Measurements from ENCODE around the gene POLDIP2. TPM values are rescaled to one million over a fixed set of nuclear protein-coding genes. Genes with fewer than 3 reads are reported as not detected.

The POLDIP2 gene
- total and polyA plus RNA-seq, 10 of the 15 experiments (the other 5 are each of a cell fraction or from before 2014, with no cell fraction given): 22.8 to 196 (median 121) TPM

DNA sequence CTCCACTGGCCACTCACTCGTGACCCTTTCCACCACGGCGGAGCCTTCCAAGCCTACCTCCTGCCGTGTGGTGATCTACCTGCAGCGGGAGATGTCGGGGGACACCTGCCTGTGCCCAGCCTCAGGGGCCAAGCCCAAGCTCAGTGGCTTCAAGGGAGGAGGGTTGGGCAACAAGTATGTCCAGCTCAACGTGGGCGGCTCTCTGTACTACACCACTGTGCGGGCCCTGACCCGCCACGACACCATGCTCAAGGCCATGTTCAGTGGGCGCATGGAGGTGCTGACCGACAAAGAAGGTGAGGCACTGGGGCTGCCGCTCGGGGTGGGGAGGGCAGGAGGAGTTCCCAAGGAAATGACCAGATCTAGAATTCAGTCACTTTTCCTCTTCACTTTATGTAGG lies 17.9 kb downstream of the POLDIP2 start:
- no peaks in the 10 kb centered on the region for H4K20me1 ChIP-seq (ENCODE audit: control insufficient read depth, insufficient read depth)
- H3K4me1 ChIP-seq (ENCODE audit: control insufficient read depth, insufficient read depth, low read length): peaks cover 3% of the 10 kb centered on the region
- no peak overlapping the region for H3K9ac ChIP-seq (ENCODE audit: control insufficient read depth, insufficient read depth, low read length)
- no peak overlapping the region for H3K4me3 ChIP-seq
- WGBS (ENCODE audit: insufficient coverage, insufficient replicate concordance, low lambda C conversion rate, missing lambda C conversion rate): 79% methylated on average over 14 of the region's 15 CpGs
- H3K27ac ChIP-seq (ENCODE audit: control insufficient read depth, insufficient read depth): no peak overlapping the region
- CTCF ChIA-PET: interaction anchor here (2.3 kb wide), 1 partner anchor 77 kb away, joined by 8 read pairs; no protein-coding TSS in a partner anchor
- POLR2A ChIA-PET: interaction anchor here (0.6 kb wide), 1 partner anchor 558 kb away, joined by 3 read pairs; no protein-coding TSS in a partner anchor
- DNase-seq (ENCODE audit: low read depth, low spot score) (no peak), ATAC-seq (no peak), FAIRE-seq (no peak)
- SMC1A ChIA-PET (ENCODE audit: uncharacterized antibody, unreplicated experiment): no interaction called here
- H2AFZ ChIP-seq (ENCODE audit: control insufficient read depth, low read depth, low read length): no peak overlapping the region
- no peak overlapping the region for H3K4me2 ChIP-seq (ENCODE audit: control insufficient read depth, insufficient read depth)
- no peaks in the 10 kb centered on the region for H3K27me3 ChIP-seq (replicated peaks in 1 of 2; ENCODE audit: control insufficient read depth in 2 of 2, insufficient read depth in 2 of 2, low read length in 1 of 2)
- peaks cover 6 to 15% of the 10 kb centered on the region in 2 experiments; a peak in 3 of 4 replicates for H3K36me3 ChIP-seq (ENCODE audit: control insufficient read depth in 2 of 2, insufficient read depth in 2 of 2, low read length in 1 of 2)
- intact Hi-C loops (cut with micrococcal nuclease; ENCODE audit: unreplicated experiment) (no loop called here), in situ Hi-C loops (cut with MboI) (loop anchor here (10.0 kb wide), 1 partner anchor 615 kb away; the partner anchor contains the start of gene PHF12)
- RAD21 ChIA-PET (ENCODE audit: unreplicated experiment): no interaction called here
- no TSS peak for BruUV-seq (replicated peaks)
- H3K79me2 ChIP-seq (ENCODE audit: control insufficient read depth, insufficient read depth, low read length): peaks cover 17% of the 10 kb centered on the region
- H3K9me3 ChIP-seq (replicated peaks; ENCODE audit: control insufficient read depth, insufficient read depth, low read length): no peaks in the 10 kb centered on the region
- TF ChIP-seq, protein P1, sequence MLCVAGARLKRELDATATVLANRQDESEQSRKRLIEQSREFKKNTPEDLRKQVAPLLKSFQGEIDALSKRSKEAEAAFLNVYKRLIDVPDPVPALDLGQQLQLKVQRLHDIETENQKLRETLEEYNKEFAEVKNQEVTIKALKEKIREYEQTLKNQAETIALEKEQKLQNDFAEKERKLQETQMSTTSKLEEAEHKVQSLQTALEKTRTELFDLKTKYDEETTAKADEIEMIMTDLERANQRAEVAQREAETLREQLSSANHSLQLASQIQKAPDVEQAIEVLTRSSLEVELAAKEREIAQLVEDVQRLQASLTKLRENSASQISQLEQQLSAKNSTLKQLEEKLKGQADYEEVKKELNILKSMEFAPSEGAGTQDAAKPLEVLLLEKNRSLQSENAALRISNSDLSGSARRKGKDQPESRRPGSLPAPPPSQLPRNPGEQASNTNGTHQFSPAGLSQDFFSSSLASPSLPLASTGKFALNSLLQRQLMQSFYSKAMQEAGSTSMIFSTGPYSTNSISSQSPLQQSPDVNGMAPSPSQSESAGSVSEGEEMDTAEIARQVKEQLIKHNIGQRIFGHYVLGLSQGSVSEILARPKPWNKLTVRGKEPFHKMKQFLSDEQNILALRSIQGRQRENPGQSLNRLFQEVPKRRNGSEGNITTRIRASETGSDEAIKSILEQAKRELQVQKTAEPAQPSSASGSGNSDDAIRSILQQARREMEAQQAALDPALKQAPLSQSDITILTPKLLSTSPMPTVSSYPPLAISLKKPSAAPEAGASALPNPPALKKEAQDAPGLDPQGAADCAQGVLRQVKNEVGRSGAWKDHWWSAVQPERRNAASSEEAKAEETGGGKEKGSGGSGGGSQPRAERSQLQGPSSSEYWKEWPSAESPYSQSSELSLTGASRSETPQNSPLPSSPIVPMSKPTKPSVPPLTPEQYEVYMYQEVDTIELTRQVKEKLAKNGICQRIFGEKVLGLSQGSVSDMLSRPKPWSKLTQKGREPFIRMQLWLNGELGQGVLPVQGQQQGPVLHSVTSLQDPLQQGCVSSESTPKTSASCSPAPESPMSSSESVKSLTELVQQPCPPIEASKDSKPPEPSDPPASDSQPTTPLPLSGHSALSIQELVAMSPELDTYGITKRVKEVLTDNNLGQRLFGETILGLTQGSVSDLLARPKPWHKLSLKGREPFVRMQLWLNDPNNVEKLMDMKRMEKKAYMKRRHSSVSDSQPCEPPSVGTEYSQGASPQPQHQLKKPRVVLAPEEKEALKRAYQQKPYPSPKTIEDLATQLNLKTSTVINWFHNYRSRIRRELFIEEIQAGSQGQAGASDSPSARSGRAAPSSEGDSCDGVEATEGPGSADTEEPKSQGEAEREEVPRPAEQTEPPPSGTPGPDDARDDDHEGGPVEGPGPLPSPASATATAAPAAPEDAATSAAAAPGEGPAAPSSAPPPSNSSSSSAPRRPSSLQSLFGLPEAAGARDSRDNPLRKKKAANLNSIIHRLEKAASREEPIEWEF (IDR thresholded peaks at IDR 0.05; ENCODE audit: insufficient replicate concordance, low read depth, low read length): no peak
- TF ChIP-seq NR2F1 (conservative IDR thresholded peaks at IDR 0.05): no peak
- no peak for TF ChIP-seq STAT3 (IDR thresholded peaks at IDR 0.05; ENCODE audit: low read depth, low read length)
- TF ChIP-seq CREB1 (IDR thresholded peaks at IDR 0.05; ENCODE audit: low read depth): no peak
- TF ChIP-seq SPI1 (IDR thresholded peaks at IDR 0.05; ENCODE audit: borderline replicate concordance, insufficient read depth, low read depth, low read length): no peak
- no peak for TF ChIP-seq FOXM1 (IDR thresholded peaks at IDR 0.05; ENCODE audit: low read depth, low read length)
- TF ChIP-seq CHD2 (IDR thresholded peaks at IDR 0.05; ENCODE audit: borderline replicate concordance, low read depth, low read length): no peak
- no peak for TF ChIP-seq ZNF217 (IDR thresholded peaks at IDR 0.05)
- no peak for TF ChIP-seq ZNF274 (IDR thresholded peaks at IDR 0.05; ENCODE audit: insufficient read depth, insufficient read length)
- no peak for TF ChIP-seq NBN (IDR thresholded peaks at IDR 0.05)
- TF ChIP-seq MTA3 (IDR thresholded peaks at IDR 0.05; ENCODE audit: borderline replicate concordance, low read length): no peak
- TF ChIP-seq, protein P2, sequence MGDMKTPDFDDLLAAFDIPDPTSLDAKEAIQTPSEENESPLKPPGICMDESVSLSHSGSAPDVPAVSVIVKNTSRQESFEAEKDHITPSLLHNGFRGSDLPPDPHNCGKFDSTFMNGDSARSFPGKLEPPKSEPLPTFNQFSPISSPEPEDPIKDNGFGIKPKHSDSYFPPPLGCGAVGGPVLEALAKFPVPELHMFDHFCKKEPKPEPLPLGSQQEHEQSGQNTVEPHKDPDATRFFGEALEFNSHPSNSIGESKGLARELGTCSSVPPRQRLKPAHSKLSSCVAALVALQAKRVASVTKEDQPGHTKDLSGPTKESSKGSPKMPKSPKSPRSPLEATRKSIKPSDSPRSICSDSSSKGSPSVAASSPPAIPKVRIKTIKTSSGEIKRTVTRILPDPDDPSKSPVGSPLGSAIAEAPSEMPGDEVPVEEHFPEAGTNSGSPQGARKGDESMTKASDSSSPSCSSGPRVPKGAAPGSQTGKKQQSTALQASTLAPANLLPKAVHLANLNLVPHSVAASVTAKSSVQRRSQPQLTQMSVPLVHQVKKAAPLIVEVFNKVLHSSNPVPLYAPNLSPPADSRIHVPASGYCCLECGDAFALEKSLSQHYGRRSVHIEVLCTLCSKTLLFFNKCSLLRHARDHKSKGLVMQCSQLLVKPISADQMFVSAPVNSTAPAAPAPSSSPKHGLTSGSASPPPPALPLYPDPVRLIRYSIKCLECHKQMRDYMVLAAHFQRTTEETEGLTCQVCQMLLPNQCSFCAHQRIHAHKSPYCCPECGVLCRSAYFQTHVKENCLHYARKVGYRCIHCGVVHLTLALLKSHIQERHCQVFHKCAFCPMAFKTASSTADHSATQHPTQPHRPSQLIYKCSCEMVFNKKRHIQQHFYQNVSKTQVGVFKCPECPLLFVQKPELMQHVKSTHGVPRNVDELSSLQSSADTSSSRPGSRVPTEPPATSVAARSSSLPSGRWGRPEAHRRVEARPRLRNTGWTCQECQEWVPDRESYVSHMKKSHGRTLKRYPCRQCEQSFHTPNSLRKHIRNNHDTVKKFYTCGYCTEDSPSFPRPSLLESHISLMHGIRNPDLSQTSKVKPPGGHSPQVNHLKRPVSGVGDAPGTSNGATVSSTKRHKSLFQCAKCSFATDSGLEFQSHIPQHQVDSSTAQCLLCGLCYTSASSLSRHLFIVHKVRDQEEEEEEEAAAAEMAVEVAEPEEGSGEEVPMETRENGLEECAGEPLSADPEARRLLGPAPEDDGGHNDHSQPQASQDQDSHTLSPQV (IDR thresholded peaks at IDR 0.05): no peak
- no peak for TF ChIP-seq EP300 (IDR thresholded peaks at IDR 0.05; ENCODE audit: borderline replicate concordance in 1 of 2, control insufficient read depth in 1 of 2, low read depth in 2 of 2, low read length in 2 of 2)
- TF ChIP-seq WRNIP1 (IDR thresholded peaks at IDR 0.05; ENCODE audit: borderline replicate concordance, low read depth, low read length): no peak

Data from GM12878 (cell line).